NCI-H128 (cell line): Measurements from ENCODE around the gene TNNI3K.

ENCODE experiments used
- DNase-seq: peaks from one replicate; lab custom pipeline; 2025; ENCODE audit not compliant: unreplicated experiment; lab: John Stamatoyannopoulos, UW

Gene TNNI3K

GRCh38 chr1:74498901-74499300 lies 263.7 kb downstream of the TNNI3K start:
- no peak for DNase-seq

GRCh38 chr1:74502432-74502831 lies 267.2 kb downstream of the TNNI3K start:
- DNase-seq: no peak

GRCh38 chr1:74502858-74503257 lies 267.7 kb downstream of the TNNI3K start:
- DNase-seq: no peak

DNA sequence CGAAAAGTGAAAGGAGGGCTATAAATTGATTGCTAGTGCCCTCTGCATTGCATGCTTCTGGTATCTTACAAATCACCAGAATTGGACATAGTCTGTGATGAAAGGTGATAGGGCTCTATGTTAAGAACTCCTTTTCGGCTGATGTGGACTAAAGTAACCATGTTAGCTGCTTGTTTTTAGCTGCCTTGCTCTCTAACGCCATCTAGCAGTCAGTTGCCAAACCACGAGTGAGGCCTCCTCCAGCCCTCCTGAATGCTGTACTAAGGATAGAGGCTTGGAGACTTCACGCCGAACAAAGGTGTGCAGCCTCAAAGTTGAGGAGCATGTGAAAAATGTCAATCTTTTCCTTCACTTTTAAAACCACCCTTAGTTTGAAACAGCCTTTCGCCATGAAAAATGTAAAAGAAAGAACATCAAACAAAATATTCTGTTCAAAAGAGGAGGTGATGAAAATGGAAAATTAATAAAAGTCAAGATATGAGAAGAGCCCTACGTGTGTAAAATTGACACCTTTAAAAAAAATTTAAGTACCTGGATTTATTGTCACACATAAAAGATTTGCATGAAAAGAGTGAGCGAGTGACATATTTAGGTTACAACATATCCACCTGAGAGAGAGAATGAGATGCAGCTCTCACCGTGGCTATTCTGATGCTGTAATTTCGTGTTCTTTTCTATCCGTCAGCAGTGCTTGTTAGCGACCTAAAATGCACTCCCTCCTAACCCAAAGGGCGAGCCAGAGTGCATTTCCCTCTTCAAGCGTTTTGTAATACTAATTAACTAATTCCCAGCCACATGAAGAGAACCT lies 269.1 kb downstream of the TNNI3K start:
- peak; percentile 69 for DNase-seq

- DNase-seq: peak; percentile 48
Observed at GRCh38 chr1:74504933-74505512, 269.8 kb downstream of the TNNI3K start.

DNA sequence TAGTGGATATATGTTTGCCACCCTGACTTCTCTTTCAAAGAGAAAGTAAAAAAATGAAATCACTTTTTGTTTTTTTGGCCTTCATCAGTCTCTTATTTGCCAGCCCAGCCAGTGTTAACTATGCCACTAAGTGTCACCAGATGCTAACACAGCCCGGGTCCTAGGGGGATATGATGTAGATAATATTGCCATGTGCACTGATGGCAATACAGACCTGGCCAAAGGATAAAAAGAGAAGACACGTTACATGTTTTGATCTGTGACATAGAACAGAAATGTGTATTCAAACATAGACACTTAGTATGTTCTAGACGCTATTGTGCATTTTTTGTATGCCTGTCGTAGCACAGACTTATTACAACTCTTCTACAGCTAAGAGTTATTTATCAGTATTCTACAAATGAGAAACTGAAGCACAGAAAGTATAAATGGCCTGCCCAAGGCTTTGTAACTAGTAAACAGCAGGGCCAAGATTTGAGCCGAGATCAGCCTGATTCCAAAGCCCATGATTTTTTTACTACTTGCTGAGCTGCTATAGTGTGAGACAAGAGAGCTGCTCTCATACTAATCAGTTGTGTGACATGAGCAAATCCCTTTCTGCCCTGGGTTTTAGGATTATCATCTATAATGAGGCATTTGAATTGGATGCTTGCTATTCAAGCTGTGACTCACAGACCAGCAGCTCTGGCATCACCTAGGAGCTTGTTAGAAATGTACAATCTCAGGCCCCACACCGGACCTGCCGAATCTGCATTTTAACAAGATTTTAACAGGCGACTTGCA lies 270.9 kb downstream of the TNNI3K start:
- DNase-seq: no peak

DNA sequence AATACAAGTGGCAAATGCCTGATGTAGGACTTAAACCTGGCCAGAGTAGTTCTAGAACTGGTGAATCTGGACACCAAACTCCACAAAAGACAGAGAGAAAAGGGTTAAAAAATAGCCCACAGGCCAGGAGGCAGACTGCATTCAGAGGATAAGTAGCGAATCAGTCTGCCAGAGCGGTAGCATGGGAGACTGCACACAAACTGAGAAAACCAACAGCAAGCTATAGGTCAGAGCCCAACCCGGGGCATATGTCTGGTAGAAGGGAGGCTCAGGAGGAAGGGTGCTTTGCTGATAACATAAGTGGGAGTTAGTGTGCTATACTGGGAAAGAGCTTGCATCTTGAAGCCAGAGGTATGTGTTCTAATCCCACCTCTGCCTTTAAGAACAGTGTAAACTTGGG lies 273.3 kb downstream of the TNNI3K start:
- no peak for DNase-seq

GRCh38 chr1:74512170-74512915 lies 277.2 kb downstream of the TNNI3K start, which contains the start of gene LRRC53:
Gene LRRC53, minus strand, starts transcription at chr1:74512611. Its CDS starts 29,262 bp downstream, at chr1:74483349.
- DNase-seq: no peak

DNA sequence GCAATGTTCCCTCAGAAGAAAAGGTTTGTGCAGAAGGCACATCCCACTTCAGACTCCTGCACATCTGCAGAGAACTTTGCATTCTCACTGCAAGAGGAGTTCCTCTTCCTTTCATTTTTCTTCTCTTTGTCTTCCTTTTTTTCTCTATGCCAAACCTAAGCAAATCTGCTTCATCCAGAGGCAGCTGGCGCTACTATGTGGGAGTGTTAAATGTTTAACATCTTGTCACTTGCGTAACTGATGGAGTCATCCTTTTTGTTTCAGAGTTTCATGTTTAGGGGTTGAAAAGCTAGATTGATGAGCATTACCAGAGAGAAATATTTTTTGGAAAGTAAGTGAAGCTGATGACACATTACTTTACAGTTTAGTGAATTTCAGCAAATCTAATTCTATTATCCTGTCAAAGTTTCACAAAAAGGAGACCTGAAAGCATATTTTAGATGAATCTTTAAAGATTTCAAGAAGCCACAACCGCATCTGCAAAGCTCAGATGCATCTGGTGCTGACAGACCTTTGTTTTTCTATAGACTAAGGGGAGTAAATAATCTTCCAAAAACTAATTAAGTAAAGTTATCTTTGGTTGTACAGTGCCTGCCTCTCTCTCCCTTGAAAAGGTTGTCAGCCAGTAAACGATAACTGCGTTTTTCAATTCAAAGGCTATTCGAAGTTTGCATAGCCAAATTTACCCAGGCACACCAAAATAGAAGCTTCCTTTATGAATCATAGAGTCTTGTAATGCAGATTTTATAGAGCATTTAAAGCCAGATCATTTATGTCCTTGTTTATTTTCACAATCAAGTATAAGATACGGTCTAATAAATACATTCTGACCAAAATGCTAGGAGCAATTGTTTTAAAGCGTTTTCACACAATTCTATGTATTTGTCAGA lies 278.5 kb downstream of the TNNI3K start:
- DNase-seq: no peak

DNA sequence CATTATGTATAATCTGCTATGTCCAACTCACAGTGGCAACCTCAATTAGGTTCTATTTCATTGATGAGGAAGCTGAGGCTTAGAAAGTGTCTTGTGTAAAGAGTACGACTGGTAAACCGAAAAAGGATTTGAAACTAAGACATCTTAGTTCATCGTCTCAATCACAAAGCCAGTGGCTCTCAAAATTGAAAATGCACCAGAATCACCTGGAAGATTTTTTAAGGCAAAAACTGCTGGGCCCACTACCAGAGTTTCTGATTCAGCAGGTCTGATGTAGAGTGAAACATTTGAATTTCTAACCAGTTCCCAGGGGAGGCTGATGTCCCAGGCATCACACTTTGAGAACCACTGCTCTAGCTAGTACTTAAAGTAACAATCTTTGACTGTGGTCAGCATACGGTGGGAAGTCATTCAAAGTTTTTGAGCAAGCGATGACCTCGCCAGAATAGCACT lies 282.4 kb downstream of the TNNI3K start:
- no peak for DNase-seq

DNA sequence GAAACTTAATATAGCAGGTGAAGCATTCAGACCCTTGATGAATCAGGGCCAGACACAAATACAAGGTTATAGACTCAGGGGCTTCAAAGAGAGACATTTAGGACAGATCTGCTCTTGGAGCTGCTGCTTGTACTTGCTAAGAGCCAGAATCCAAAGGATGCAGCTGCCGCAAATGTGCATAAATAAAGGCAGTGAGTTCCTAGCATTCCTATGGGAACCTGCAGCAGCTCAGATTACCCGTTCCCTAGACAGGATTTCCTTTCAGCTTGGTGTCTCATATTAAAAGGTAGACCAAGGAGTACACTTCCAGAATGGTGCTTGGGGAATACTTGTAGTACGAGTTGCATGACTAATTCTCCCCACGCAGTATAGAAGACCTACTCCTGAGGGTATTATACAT lies 287.0 kb downstream of the TNNI3K start:
- DNase-seq: peak; percentile 34

- no peak for DNase-seq
Observed at GRCh38 chr1:74523873-74524480, 288.8 kb downstream of the TNNI3K start.

GRCh38 chr1:74526708-74527107 lies 291.5 kb downstream of the TNNI3K start:
- no peak for DNase-seq

DNA sequence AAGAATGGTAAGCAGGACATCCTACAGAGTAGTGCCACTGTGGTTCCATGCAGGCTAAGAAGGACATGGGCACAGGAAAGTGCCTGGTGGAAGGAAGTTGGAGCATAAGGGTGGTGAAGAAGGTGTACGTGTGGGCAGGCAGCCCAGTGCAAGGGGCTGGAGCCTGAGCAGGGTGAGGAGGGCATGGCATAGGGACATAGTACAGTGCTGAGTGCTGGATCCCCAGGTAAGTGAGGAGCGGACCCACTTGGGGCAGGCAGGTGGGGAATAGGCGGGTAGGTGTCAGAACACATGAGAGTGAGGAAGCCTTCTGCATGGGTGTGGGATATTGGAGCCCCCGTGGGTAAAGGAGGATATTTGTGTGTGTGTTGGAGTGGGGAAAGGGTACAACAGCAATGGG lies 292.9 kb downstream of the TNNI3K start:
- DNase-seq: no peak

GRCh38 chr1:74530892-74531291 lies 295.7 kb downstream of the TNNI3K start:
- no peak for DNase-seq

DNA sequence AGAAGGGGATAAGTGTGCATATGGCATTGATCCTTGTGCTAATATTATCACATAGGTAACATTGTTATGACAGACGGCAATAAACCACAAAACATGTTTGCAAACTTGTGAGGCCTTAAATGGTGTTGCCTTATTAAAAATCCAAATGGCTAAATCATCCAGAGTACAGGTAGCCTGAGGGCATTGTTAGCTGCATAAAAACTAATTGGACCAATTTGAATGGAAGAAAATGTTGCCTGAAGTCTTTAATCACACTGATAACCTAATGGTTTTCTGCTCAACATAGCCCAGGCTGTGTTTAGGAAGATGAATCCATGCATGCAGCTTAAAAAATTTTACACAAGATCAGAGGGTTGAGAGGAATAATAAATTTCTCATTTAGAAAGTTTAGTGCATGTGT lies 296.6 kb downstream of the TNNI3K start:
- no peak for DNase-seq

DNA sequence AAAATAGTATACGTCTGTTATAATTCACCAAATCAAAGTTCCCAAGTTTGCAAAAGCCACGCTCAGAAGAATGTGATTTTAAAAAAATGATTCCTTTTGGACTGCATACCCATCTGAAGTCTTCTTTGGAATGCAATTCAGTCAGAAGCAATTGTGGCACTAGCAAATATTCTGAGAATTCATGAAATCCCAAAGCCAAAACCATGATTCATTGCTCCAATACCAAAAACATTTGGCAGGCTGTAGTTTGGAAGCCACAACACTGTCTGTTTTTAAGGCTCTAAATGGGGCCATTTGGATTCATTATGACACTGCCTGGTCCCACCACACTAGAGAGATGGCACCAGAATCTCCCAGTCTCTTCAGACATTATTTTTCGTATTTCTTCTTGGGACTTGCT lies 299.1 kb downstream of the TNNI3K start:
- no peak for DNase-seq

DNA sequence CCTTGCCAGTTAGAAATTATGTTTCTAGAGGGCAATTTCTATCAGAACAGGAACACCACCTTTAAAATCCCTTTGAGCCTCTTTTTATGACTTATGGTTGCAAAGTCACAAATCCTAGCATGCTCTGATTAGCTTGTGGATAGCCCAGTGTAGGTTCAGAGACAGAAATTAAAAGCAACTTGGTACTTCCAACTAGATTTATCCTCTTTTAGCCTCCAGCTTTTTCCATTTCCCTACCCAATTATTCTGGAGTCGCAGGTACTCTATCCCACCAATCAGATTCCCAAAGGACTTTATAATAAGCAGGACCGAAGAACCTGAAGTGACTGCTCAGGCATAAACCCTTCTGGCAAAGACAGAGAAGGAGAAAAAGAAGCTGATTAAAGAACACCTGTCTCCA lies 310.6 kb downstream of the TNNI3K start:
- DNase-seq: no peak

- DNase-seq: no peak
Observed at GRCh38 chr1:74548961-74549750, 314.0 kb downstream of the TNNI3K start.
